ENCODE data around the gene TGFA.

- TF ChIP-seq, protein P1, sequence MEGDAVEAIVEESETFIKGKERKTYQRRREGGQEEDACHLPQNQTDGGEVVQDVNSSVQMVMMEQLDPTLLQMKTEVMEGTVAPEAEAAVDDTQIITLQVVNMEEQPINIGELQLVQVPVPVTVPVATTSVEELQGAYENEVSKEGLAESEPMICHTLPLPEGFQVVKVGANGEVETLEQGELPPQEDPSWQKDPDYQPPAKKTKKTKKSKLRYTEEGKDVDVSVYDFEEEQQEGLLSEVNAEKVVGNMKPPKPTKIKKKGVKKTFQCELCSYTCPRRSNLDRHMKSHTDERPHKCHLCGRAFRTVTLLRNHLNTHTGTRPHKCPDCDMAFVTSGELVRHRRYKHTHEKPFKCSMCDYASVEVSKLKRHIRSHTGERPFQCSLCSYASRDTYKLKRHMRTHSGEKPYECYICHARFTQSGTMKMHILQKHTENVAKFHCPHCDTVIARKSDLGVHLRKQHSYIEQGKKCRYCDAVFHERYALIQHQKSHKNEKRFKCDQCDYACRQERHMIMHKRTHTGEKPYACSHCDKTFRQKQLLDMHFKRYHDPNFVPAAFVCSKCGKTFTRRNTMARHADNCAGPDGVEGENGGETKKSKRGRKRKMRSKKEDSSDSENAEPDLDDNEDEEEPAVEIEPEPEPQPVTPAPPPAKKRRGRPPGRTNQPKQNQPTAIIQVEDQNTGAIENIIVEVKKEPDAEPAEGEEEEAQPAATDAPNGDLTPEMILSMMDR (IDR thresholded peaks at IDR 0.05; ENCODE audit: insufficient read depth, low read depth, low read length) = no peak
- TF ChIP-seq EZH2 (IDR thresholded peaks at IDR 0.05; ENCODE audit: insufficient read depth, low read length) = no peak
Observed at GRCh38 chr2:70517804-70518203, 35.8 kb downstream of the TGFA start.

All from astrocyte (in vitro differentiated cells and primary cell).